ENCODE data around the gene CCDC152.

CCDC152 gene

DNA sequence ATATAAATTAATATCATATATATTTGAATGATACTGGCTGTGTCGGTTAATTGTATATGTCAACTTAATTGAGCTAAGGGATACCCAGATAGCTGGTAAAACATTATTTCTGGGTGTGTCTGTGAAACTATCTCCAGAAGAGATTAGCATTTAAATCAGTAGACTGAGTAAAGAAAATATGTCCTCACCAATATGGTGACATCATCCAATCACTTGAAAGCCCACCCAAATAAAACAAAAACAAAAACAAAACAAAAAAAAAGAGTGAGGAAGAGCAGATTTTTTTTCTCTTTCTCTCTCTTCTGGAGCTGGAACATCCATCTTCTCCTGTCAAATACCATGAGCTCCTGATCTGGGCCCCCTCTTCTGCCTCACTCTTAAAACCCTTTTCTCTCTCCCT, 15.7 kb upstream of the CCDC152 start:
- H3K27ac ChIP-seq: no peak overlapping the region
- TF ChIP-seq, protein P1, sequence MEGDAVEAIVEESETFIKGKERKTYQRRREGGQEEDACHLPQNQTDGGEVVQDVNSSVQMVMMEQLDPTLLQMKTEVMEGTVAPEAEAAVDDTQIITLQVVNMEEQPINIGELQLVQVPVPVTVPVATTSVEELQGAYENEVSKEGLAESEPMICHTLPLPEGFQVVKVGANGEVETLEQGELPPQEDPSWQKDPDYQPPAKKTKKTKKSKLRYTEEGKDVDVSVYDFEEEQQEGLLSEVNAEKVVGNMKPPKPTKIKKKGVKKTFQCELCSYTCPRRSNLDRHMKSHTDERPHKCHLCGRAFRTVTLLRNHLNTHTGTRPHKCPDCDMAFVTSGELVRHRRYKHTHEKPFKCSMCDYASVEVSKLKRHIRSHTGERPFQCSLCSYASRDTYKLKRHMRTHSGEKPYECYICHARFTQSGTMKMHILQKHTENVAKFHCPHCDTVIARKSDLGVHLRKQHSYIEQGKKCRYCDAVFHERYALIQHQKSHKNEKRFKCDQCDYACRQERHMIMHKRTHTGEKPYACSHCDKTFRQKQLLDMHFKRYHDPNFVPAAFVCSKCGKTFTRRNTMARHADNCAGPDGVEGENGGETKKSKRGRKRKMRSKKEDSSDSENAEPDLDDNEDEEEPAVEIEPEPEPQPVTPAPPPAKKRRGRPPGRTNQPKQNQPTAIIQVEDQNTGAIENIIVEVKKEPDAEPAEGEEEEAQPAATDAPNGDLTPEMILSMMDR (conservative IDR thresholded peaks at IDR 0.05): no peak

DNA sequence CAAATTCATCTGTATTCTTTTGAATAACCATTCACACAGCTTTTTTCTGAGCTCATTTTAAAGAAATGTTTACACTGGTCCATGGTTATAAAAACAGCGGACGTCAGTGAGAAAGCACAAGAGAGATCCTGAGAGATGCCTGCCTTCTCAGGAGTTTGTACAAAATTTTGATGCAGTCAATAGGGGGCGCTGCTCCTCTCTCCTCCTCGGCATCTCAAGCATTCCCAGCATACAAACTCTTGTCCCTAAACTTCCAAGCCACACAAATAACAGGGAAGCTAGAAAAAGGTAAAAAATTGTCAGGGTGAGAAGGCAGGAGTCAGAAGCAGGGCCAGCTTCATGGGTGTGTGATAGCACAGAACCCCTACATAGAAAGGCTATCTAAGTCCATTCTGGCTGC, 11.2 kb upstream of the CCDC152 start:
- TF ChIP-seq, protein P1 (conservative IDR thresholded peaks at IDR 0.05): 0 out of 2 replicates have a peak, but pooled peaks have one; percentile 30
- no peak overlapping the region for H3K27ac ChIP-seq

DNA sequence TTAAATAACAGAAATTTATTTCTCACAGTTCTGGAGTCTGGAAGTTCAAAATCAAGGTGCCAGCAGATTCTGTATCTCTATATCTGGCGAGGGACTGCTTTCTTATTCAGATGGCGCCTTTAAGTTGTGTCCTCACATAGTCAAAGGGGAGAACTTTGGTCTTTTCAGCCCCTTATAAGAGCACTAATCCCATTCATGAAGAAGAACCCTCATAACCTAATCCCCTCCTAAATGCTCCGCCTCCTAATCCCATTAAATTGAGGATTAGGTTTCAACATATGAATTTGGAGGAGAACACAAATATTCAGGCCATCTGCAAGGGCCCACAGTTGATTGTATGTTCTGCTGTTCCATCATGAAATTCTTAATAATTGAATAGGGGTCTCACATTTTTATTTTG, 10.8 kb upstream of the CCDC152 start:
- TF ChIP-seq, protein P1 (conservative IDR thresholded peaks at IDR 0.05): no peak
- no peak overlapping the region for H3K27ac ChIP-seq

DNA sequence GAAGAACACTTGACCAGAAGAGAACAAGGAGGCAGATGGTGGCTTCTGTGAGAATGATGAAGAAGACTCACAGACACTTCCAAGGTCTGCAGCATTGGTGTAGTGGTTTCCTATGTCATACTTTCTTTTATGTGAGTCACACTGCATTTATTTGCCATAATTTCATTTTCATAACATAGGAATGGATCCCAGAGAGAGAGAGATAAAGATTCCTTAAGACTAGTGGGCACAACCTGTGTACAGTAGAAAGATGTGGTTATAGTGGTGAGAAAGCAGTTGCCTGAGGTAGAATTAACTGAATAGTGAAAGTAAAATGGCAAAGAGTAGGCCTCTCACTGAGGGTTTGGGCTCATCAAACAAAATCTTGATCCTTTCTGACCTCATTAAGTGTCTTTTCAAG, 7.6 kb upstream of the CCDC152 start:
- TF ChIP-seq, protein P1 (conservative IDR thresholded peaks at IDR 0.05): no peak
- no peak overlapping the region for H3K27ac ChIP-seq

DNA sequence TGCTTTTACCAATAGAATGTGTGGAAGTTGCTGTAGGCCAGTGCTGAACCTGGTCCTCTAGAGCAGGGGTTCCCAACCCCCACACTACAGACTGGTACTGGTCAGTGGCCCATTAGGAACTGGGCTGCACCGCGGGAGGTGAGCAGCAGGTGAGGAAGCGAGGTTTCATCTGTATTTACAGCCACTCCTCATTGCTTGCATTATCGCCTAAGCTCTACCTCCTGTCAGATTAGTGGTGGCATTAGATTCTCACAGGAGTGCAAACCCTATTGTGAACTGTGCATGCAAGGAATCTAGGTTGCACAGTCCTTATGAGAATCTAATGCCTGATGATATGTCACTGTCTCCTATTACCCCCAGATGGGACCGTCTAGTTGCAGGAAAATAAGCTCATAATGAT, 6.1 kb upstream of the CCDC152 start:
- TF ChIP-seq, protein P1 (conservative IDR thresholded peaks at IDR 0.05): no peak

DNA sequence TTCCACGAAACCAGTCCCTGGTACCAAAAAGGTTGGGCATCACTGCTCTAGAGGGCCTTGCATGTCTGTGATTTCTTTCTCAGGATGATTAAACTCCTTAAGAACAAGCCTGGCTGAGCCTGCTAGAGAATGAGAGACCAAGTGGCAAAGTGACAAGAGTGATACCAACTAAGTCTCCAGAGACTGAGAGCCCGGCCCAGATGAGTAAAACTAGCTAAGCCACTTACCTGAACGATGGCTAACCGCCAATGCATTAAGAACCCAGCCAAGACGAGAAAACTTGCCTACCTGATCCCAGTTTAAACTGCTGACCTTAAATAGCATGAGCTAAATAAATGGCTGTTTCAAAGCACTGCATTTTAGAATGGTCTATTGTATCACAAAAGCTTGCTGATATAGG, 5.6 kb upstream of the CCDC152 start:
- H3K27ac ChIP-seq: peak overlapping the region; percentile 34
- TF ChIP-seq, protein P1 (conservative IDR thresholded peaks at IDR 0.05): no peak

More for the DNA sequence above, 6.1 kb upstream of the CCDC152 start:
- peak overlapping the region; percentile 34 for H3K27ac ChIP-seq

DNA sequence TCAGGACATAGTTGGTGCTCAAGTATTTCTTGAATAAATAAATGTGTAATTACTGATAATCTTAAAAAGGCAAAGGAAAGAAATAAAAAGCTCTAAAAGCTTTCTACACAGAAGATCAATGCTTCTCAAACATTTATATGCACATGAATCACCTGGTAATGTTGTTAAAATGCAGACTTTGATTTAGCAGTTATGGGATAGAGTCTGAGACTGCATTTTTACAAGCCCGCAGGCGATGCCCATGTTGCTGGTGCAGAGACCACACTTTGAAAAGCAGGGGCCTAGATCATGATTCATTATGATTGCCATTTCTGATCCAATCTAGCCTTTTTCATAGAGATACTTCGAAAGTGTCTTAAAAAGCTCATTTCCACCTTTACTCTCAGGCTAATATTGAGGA, 3.5 kb upstream of the CCDC152 start:
- no peak overlapping the region for H3K27ac ChIP-seq
- TF ChIP-seq, protein P1 (conservative IDR thresholded peaks at IDR 0.05): no peak

DNA sequence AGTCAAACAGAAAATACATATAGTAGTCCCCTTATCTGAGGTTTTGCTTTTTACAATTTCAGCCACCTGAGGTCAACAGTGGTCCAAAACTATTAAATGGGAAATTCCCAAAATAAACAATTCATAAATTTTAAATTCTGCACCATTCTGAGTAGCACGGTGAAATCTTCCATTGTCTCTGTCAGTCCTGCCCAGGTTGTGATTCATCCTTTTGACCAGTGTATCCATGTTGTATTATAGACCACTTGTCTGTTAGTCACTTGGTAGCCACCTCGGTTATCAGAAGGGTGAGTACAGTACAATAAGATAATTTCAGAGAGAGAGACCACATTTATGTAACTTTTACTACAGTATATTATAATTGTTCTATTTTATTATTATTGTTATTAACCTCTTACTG, 2.8 kb downstream of the CCDC152 start:
- TF ChIP-seq, protein P1 (conservative IDR thresholded peaks at IDR 0.05): no peak
- no peak overlapping the region for H3K27ac ChIP-seq
